Measurements from ENCODE around the gene PRKCSH. TPM values are rescaled to one million over a fixed set of nuclear protein-coding genes. Genes with fewer than 3 reads are reported as not detected.
"Not testable (repeated sequence)": the region's sequence is repeated elsewhere in the genome, so short reads cannot be mapped to it uniquely, and the experiment has no call there.

The PRKCSH gene, protein sequence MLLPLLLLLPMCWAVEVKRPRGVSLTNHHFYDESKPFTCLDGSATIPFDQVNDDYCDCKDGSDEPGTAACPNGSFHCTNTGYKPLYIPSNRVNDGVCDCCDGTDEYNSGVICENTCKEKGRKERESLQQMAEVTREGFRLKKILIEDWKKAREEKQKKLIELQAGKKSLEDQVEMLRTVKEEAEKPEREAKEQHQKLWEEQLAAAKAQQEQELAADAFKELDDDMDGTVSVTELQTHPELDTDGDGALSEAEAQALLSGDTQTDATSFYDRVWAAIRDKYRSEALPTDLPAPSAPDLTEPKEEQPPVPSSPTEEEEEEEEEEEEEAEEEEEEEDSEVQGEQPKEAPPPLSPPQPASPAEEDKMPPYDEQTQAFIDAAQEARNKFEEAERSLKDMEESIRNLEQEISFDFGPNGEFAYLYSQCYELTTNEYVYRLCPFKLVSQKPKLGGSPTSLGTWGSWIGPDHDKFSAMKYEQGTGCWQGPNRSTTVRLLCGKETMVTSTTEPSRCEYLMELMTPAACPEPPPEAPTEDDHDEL
- total RNA-seq: 101 and 136 TPM in 2 replicates

DNA sequence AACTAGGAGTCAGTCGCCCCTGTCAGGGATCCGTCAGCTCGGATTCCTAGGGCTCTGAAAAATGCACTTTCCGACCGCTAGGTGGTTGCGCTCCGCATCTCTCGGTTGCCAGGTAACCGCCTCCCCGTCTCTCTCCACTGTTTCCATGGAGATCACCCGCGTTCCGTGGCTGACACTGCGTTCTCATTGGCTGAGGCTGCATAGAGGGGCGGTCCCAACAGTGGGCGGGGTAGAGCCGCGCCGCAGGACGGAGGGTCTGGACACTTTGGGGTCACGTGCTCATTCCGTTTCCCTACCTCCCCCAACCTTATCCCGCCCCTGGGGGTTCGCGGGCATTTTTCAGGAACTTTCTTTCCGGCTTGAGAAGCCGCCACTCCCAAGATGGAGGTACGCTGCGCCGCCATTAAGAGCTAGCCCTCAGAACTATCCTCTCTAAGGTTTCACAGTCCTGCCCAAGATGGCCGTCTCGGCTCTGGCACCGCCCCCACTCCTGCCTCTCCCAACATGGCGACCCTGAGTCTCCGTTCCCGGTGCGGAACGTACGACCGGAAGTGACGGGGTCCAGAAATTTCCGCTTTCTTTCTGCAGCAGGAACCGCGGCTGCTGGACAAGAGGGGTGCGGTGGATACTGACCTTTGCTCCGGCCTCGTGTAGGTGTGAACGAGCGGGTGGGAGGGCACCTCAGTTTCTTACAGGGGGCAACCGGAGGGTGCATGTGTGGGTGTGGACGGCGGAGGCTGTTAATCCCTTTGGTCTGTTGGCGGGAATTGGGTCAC is at the start of gene PRKCSH, which contains the start of gene ODAD3:
TSS of gene PRKCSH (plus strand) at position 579 of the 776 bp plus-strand sequence. CDS start 483 bp downstream, outside the sequence.
TSS of gene ODAD3 (minus strand) at position 65 of the 776 bp plus-strand sequence. CDS start 105 bp downstream, outside the sequence.
- DNase-seq (ENCODE audit: low read depth in 2 of 2): peak; percentile 99 to 100

DNA sequence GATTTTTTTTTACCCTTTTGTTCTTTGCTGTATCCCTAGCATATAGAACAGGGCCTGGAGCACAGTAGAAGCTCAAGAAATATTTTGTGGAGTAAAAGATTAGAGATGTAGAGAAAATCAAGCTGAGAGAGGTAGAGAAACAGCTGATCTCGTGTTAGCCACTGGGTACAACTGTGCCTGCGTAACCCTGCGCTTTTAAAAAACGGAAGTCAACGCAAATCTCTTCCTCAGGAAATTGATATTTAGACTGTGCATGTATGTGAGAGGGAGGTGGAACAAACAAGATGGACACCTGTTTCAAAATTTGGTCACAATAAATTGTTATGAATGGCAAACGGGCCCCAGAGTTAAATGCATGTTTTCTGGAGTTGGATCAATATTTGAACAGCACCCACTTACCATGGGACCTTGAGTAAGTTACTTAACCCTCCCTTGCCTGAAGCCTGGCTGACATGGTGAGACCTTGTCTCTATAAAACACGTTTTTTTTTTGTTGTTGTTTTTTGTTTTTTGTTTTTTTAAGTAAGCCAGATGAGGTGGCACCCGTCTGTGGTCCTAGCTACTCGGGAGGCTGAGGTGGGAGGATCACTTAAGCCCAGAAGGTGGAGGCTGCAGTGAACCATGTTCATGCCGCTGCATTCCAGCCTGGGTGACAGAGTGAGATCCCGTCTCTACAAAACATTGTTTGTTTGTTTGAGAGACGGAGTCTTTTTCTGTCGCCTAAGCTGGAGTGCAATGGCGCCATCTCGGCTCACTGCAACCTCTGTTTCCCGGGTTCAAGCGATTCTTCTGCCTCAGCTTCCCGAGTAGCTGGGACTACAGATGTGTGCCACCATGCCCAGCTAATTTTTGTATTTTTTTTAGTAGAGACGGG is 48.0 kb upstream of the PRKCSH start:
- no peak for DNase-seq (ENCODE audit: low read depth in 2 of 2)

DNA sequence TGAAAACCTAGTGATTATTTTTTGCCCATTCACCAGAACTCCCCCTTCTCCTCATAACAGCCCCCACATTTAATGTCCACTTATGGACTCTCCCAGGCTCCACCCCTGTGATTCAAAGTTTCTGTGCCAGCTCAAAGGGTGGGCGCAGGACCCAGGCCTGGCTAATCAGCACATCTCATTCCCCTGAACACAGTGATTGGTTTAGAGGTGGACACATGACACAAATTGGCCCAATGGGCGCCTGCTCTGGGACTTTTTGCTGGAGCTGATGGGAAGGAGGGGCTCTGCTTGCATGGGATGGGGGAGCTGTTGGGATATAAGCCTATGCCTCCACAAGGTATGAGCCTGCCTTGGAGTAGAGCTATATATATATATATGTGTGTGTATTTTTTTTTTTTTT is 45.1 kb upstream of the PRKCSH start:
- no peak for DNase-seq (ENCODE audit: low read depth in 2 of 2)

DNA sequence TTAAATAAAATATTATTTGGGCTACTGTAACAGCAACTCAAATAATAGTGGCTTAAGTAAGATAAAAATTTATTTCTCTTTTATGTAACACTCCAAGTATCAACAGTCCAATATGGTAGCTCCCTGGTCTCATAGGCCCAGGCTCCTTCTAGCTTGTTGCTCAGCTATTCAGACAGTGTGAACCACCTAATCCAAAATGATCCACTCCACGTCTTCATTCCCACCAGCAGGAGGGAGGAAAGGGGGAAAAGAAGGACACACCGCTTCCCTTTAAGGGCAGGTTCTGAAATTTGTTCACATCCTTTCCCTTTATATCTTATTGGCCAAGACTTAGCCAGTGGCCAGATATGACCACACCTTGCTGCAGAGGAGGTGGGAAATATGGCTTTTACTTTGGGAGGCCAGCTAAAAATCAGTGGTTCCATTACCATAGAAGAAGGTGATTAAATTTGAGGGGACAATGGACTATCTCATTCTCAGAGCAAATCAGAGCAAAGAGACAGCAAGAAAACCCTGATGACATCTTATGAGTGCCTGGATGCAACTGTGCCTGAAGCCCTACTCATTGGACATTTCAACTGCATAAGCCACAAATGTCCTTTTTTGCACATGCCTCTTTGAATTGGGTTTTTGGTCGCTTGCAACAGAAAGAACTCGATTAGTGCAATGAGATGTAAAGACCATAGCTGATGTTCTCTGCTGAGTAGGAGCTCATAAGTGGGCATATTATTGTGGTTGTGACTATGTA is 44.3 kb upstream of the PRKCSH start:
- no peak for DNase-seq (ENCODE audit: low read depth in 2 of 2)

DNA sequence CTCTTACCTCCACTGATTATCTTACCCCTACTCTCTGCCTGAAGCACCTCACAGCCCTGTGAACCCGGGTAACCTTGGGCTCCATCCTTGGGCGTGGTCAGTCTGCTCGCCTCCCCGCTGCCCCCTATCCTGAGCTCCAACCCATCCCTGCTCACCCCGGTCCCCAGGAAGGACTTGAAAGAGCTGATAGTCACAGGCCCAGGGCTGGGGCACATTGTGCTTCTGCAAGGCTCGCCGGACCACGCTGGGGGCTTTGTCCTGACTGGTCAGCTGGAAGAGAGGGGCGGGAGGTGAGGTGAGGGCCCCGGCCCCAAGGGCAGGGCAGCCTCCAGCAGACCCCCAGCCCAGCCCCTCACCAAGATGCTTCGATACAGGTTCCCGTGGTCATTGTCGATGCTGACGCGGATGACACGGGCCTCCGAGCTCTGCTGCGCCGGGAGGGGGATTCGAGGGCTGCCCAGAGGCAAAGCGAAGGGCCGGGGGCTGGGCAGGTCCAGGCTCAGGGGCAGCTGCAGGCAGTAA is 38.3 kb upstream of the PRKCSH start:
- no peak for DNase-seq (ENCODE audit: low read depth in 2 of 2)

DNA sequence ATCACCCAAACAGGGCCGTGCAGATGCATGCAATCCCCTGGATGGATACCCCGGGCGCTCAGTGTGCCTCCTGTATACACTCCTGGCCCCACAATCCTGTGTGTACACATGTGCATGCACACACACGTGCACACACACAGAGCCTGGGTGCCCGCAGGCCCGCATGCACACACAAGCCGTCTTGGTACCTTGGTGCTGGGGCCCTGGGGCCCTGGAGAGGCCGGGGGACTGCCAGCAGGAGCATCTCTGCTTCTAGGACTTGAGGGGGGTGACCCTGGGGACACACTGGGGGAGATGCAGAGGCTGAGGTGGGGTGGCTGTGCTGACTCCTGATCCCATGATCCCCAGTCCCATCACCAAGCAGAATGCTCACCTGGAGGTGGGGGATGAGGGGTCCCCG is 35.8 kb upstream of the PRKCSH start:
- DNase-seq (ENCODE audit: low read depth in 2 of 2): no peak

DNA sequence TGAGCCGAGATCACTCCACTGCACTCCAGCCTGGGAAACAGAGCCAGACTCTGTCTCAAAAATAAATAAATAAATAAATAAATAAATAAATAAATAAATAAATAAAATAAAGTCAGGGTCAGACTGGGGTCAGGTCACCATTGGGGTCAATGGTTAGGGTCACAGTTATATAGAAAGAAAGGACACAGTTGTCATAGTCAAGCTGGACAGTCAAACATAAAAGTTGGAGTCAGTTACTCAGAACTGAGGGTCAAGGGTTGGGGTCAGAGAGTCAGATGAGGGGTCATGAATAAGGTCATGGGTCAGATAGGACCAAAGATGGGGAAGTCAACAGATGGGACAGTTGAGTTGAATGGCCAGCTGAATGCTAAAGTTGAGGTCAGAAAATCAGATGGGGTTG is 34.6 kb upstream of the PRKCSH start:
- no peak for DNase-seq (ENCODE audit: low read depth in 2 of 2)

DNA sequence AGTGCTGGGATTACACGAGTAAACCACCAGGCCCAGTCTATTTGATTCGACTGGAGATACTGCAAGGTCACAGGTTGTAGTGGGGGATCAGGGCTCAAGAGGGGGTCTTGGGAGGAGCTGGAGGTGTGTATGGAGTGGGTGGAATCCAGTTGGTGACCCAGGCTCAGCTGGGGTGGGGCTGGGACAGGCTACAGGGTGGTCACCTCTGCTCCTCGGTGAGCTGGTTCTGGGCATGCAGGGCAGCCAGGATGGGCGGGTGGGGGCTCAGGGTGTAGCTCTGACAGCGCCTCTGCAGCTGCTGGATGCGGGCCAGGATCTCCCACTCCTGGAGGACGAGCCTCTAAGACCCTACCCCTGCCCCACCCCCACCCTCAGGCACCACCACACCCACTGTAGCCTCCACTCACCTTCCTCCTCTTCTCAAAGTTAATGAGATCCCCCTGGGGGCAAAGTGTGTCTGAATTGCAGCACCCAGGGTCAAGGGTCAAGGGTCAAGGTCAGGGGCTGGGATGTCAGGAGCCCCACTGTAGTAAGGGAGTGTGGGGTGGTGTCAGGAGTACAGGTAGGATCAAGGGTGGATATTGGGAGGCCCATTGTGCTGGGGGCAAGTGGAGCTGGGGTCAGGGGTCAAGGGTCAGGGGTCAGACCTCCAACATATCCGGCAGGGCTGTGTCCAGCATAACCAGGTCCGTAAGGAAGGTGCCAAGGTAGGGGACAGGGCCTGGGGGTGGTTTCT is 33.5 kb upstream of the PRKCSH start:
- no peak for DNase-seq (ENCODE audit: low read depth in 2 of 2)

DNA sequence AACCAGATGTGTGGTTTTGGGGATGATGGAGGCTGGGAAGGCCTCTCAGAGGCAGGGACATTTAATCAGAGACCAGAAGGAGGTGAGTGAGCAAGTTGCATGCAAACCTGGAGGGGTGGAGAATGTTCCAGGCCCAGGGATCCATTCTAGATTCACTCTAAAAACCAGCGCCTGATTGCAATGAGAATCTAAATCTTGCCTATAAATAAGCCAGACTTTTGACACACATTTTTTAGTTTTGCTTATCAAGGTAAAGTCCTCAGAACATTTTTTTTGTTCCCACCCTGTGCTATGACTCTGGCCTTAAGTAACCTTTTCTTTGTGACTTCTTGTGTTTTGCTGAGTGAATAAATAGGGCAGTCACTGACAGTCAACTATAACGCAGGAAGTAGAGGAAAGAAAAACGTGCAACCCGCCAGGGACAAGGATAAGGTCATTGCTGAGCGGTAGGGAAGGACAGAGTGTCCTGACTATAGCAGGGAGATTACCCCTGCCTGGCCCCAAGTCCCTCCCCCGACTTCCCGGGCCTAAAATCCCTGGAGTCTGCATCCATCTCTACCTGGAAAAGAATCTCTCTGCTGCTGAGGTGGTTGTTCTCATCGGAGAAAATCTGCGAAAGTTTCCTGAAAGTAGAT is 30.7 kb upstream of the PRKCSH start:
- no peak for DNase-seq (ENCODE audit: low read depth in 2 of 2)

DNA sequence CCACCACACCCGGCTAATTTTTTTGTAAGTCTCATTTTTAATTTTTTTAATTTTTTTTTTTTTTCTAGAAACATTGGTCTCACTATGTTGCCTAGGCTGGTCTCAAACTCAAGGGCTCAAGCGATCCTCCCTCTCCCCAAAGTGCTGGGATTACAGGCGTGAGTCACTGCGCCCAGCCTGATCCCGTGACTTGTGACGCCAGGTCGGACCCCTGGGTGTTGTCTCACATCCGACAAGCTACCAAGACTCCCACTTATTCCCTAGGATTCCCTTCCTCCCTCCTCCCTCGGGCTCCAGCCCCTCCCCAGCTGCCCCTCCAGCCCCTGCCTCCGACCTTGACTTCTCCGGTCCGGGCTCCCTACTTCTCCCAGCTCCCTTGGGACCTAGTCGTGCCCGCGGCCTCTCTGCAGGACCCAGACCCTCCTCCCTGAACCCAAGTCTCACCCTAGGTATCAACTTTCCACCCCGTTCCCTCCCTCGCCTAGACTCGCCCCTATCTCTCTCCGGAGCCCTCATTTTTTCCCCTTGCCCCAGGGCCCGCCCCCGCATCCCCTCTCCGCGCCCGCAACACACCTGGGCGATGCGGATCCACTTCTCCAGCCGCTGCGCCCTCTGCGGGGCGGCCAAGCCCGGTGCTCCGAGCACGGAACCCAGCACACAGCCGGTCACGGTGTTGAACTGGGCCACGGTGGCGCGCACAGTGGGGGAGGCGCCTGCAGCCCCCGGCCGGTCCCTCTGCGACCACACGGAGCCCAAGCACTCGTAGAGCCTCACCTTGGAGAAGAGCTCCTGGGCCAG is 29.4 kb upstream of the PRKCSH start:
- no peak for DNase-seq (ENCODE audit: low read depth in 2 of 2)

DNA sequence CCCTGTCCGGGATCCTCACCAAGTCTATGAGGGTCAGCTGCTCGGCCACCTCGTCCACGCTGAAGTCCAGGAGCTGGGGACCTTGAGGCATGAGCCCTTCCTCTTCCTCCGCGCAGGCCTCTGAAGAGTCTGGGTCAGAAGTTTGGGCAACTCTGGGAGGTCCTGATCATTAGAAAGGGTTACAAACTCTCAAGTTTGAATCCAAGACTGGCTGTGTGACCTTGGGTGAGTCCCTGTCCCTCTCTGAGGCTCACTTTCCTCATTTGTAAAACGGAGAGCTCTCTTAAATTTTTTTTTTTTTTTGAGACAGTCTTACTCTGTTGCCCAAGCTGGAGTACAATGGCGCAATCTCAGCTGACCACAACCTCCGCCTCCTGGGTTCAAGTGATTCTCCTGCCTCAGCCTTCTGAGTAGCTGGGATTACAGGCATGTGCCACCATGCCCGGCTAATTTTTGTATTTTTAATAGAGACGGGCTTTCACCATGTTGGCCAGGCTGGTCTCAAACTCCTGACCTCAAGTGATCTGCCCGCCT is 28.7 kb upstream of the PRKCSH start:
- not testable (repeated sequence) for DNase-seq (ENCODE audit: low read depth in 2 of 2)

DNA sequence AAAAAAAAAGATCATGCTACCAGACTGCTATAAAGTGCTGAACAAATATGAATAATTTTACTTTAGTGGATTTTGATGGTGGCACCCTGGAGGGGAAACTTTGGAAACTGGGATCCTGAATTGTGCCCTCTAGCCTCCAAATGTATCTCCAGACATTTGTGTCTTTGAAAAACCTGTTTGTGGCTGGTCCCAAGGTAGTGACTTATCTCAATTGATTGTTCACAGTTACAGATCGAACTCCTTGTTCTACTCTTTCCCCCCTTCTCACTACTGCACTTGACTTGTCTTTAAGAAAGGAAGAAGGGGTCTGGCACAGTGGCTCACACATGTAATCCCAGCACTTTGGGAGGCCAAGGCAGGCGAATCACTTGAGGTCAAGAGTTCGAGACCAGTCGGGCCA is 26.8 kb upstream of the PRKCSH start:
- no peak for DNase-seq (ENCODE audit: low read depth in 2 of 2)

DNA sequence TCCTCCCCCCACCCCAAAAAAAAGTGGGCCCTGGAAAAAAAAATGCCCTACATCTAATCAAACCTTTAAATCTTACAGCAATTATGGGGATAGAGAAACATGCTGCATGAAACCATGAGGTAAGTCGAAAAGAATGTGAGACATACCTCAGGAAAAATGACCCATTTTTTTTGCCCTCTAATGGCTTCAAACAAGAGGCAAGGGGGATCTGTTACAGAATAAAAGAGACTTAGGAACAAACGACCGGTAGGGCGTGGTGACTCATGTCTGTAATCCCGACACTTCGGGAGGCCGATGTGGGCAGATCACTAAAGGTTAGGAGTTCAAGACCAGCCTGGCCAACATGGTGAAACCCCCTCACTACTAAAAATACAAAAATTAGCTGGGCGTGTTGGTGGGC is 24.8 kb upstream of the PRKCSH start:
- no peak for DNase-seq (ENCODE audit: low read depth in 2 of 2)

DNA sequence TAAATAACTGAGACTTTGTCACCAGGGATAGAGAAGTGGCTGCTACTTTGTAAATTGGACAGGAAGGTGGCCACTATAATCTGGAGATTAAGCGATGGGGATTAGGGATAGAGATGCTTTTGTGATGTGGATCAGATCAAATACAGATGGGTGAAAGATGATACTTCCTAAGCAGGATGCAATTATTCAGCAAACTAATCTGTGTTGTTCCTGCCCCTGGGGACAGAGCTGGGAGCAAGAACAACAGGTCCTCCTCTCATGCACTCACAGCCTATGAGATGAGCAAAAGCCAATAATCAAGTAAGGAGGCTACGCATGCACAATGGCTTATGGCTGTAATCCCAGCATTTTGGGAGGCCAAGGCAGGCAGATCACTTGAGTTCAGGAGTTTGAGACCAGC is 20.9 kb upstream of the PRKCSH start:
- DNase-seq (ENCODE audit: low read depth in 2 of 2): no peak

DNA sequence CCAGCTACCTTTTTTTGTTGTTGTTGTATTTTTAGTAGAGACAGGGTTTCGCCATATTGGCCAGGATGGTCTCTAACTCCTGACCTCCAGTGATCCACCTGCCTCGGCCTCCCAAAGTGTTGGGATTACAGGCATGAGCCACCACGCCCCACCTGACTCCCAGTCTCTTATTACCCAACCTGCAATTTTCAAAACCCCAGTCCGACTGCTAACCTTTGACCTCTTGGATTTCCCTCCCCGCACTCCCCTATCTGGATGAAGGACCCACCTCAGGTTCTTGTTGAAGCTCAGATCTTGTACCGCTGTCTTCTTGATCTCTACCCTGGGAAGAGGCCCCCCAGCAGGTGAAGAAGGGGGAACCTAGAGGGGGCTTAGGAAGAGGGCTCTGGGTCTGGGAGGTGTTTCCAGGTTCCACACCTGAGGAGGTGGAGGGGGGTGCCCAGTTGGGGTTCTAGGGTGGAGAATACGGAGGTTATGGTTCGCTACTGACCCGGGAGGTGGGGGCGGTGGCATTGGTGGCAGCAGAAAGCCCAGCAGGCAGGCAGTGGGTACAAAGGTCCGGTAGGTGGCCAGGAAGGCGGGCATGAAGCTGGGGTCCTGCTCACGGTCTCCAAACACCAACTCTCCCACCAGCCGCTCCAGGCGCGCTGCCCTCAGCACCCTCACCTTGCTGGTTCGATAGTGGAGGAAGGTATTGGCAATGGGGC is 18.9 kb upstream of the PRKCSH start:
- DNase-seq (ENCODE audit: low read depth in 2 of 2): no peak

DNA sequence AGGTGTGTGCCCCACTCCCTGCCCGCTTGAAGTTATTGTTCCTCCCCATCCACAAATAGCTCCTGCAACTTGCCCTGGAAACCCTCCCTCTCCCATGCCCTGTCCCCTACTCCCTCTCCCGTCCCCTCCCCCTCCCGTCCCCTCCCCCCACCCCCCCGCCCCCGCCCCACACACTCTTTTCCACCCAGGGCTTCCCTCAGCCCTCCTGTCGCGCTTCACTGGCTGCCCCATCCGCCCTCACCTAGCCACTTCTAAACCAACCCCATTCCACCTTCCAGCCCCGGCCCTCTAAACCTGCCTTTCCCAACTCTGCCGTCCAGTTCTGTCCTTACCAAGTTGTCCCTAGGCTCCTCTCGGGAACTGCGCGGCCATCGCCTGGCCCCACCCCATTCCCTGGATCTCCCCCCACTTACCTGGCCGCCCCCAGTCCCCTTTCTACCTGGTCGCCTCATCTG is 17.3 kb upstream of the PRKCSH start:
- no peak for DNase-seq (ENCODE audit: low read depth in 2 of 2)
